Measurements from ENCODE around the gene KDM3A. TPM values are rescaled to one million over a fixed set of nuclear protein-coding genes. Genes with fewer than 3 reads are reported as not detected.

KDM3A gene
- polyA plus RNA-seq, 1 donor: 70.1 TPM

DNA sequence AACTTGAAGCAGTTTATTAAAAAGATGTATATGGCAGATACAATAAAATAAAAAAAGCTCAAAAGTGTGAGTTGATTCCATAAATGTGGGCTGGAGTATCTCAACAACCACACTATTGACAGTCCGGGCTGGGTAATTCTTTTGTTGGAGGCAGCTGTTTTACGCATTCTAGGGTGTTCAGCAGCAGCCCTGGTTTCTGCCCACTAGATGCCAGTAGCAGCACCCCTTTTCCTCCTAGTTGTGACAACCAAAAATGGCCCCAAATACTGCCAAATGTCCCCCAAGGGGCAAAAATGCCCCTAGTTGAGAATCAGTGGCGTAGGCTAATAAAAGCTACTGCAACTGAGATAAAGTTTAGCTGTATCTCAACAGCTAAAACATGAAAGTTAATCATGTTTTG is 77.3 kb downstream of the KDM3A start:
- no peak for DNase-seq

DNA sequence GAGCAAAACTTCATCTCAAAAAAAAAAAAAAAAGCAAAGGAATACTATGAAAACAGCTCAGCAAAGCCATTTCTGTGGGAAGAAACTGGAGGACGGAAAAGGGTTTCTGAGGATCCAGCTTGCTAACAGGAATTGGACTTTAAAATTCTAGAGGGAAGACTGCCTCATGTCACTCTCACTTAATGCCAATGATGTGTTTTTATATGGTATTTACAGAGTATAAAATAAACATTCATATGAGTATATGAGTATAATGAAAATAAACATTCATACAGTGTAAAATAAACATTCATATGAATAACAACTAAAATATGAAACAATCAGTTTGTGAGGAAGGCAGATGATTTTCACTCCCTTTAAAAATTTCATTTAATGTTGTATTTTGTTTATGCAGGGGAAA is 78.2 kb downstream of the KDM3A start:
- DNase-seq: no peak

DNA sequence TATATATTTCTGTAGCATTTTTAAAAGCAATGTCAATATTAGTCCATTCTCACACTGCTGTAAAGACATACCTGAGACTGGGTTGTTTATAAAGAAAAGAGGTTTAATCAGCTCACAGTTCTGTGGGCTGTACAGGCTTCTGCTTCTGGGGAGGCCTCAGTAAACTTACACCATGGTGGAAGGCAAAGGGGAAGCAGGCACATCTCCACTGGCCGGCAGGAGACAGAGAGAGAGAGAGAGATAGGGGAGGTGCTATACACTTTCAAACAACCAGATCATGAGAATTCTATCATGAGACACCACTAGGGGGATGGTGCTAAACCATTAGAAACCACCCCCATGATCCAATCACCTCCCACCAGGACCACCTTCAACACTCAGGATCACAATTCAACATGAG is 79.0 kb downstream of the KDM3A start:
- DNase-seq: no peak

DNA sequence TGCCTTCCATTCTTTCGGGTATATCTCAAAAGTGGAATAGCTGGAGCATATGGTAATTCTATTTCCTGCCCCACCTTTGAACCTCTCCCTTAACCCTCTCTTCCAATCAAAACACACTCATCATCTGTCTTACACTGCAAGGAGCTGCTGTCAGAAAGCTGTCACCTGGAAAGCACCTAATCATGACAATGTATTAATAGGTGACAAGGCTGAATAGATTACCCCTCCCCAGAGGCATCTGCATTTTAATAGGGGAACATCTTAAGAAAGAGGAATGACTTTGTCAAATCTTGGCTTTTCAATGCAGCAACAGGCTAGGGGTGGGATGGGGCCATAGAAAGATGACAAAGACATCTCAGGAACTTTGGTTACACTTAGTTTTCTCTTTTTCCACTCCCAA is 80.8 kb downstream of the KDM3A start:
- no peak for DNase-seq

DNA sequence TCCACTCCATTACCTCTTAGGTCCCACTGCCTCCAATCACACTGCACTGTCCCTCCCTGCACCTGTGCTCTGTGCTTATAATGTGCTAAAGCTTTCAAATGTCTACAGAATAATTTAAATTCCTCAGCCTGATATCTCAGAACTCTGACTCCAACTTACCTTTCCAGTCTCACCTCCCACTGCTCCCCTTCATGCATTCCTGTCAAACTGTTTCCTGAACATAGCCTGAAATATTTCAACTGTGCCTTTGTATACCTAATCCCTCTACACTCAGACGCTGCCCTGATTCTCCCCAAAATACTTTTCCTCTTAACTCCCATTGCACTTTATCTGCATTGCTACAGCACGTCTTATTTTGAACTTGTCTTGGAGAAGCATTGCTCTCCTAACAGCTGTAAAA is 81.5 kb downstream of the KDM3A start:
- DNase-seq: no peak

DNA sequence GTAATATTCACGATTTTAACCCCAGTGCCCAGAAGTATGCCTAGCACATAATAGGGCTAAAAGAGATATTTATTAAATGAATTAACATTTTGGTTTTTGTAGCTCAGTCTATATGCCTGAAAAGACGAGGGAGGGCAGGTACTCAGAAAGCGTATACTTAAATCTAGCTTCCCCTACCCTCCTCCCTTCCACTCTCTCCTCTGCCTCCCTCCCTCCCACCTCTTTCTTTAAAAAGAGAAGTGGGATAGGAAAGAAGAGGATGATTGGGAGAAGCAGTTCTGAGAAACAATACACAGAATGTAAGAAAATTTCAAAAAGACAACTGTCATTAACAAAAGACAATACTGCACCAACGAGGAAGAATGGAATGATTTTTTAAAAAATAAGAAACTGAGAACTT is 82.3 kb downstream of the KDM3A start:
- no peak for DNase-seq

DNA sequence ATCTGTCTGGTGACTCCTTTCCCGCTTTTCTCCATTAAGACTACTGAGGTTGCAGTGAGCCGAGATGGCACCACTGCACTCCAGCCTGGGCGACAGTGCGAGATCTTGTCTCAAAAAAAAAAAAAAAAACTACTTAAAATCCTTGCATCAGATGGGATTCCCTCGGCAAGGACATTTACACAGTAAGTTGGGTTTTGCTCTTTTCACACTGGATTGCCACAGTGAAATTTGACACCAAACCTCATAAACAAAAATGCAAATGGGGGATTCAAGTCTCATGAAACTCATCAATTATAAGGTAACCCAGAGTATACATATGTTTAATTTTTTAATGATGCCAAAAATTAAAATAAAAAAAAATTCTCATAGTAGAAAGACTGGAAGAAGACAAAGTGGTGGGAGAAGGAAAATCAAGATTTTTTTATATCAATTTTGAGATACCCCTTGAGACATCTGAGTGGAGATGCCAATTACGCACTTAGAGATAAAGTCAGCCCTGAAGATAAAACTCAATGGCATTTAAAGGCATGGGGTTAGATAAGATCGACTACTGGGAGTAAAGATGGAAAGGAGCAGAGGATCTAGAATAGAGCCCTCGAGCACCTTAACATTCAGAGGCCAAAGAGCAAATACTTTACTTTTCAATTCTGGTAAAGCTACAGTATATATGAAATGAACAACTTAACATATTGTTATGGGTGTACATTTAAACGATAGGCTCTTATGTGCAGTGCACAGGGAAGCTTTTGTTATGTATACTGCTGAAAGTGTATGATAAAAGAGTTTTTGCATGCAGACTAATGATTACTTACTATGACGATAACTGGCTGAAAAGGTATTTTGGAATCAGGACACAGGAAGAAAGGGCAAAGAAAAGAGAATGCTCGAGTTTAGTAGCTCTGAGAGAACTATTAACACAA is 84.5 kb downstream of the KDM3A start:
- no peak for DNase-seq

DNA sequence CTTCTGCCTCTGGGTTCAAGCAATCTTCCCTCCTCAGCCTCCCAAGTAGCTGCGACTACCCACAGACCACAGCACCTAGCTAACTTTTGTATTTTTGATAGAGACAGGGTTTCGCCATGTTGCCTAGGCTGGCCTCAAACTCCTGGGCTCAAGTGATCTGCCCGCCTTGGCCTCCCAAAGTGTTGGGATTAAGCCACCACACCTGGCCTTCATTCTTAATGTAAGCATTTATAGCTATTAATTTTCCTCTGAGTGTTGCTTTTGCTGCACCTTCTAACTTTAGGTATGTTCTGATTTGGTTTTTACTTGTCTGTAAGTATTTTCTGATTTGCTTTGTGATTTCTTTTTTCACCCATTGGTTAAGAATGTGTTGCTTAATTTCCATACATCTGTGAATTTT is 92.4 kb downstream of the KDM3A start:
- no peak for DNase-seq

DNA sequence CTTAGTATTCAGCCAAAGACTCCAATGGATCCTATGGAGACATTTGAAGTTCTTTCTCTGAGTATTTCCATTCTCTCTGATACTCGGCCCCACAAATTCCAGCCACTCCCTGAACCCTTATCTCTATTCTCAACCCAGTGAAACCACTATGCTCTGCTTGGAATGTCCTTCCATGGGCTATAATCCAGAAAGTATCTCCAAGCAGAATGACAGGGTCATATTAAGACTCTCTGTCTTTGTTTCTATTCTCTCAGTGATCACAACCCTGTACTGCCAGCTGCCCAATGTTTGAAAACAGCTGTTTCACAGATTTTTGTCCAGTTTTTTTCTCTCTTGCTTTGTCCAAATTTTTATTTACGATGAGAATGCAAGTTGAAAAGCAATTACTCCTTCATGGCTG is 100.2 kb downstream of the KDM3A start:
- DNase-seq: no peak

Other genes with a start within 250 kb of the KDM3A start
- 120 TPM for gene IMMT, start 245.9 kb upstream of the KDM3A start, polyA plus RNA-seq (ENCODE audit: insufficient read length)
- 50.3 TPM for gene MRPL35, start 241.9 kb upstream of the KDM3A start, polyA plus RNA-seq (ENCODE audit: insufficient read length)
- 3.5 TPM for gene REEP1, start 103.7 kb upstream of the KDM3A start, polyA plus RNA-seq (ENCODE audit: insufficient read length)
- 138 TPM for gene CHMP3, start 122.1 kb downstream of the KDM3A start, polyA plus RNA-seq (ENCODE audit: insufficient read length)
- 39.8 TPM for gene RNF103, start 182.5 kb downstream of the KDM3A start, polyA plus RNA-seq (ENCODE audit: insufficient read length)

Data from left kidney (tissue), 2 donors.